CD4-positive, alpha-beta T cell (primary cell): ENCODE measurements around the gene NCKIPSD. TPM values are rescaled to one million over a fixed set of nuclear protein-coding genes. Genes with fewer than 3 reads are reported as not detected.
A peak's percentile ranks its signal among the peaks of the same experiment; 100 is the strongest.

Experiments used
- ATAC-seq: fragments of 200-7000 bp; cut with Tn5 transposase; one replicate; pipeline ENCODE4 v1.10.0; 2022; ENCODE audit warnings: mild to moderate bottlenecking; ENCODE audit not compliant: poor library complexity
- CTCF ChIA-PET: fragments of 350-600 bp; sonication (Branson Sonifier 250); formaldehyde crosslinking; loops from one replicate; lab custom pipeline; 2021; ENCODE audit warnings: antibody characterized with exemption, inconsistent platforms; lab: Charles Lee
- POLR2A ChIA-PET: fragments of 350-600 bp; sonication (Branson Sonifier 250); formaldehyde crosslinking; loops from one replicate; lab custom pipeline; 2021; ENCODE audit warnings: antibody characterized with exemption, inconsistent platforms; lab: Charles Lee
- DNase-seq, 14 experiments: peaks; one replicate each; pipeline ENCODE4 v3.0.0-alpha.2; 2013 to 2020; ENCODE audit warnings: mixed read lengths in 2 of 14
- H3K27ac ChIP-seq, 2 donors: one replicate each; pipeline versions ENCODE4 v1.5.1 to v1.7.0; 2013; ENCODE audit warnings: low read length in 2 of 2, low read depth in 1 of 2, mild to moderate bottlenecking in 1 of 2
- H3K27me3 ChIP-seq, 2 experiments: 1 replicate in 1 of 2; 2 replicates in 1 of 2; pipeline versions ENCODE4 v1.6.1 to v1.7.0; 2013; ENCODE audit warnings: low read length in 2 of 2, control low read depth in 1 of 2, mild to moderate bottlenecking in 1 of 2, moderate library complexity in 1 of 2; ENCODE audit not compliant: insufficient read depth in 2 of 2, control insufficient read depth in 1 of 2
- H3K36me3 ChIP-seq: one replicate; pipeline ENCODE4 v1.6.1; 2013; ENCODE audit warnings: low read length, control low read depth; ENCODE audit not compliant: insufficient read depth
- H3K4me1 ChIP-seq: one replicate; pipeline ENCODE4 v1.6.1; 2013; ENCODE audit warnings: low read length, control low read depth; ENCODE audit not compliant: insufficient read depth
- H3K4me3 ChIP-seq: one replicate; pipeline ENCODE4 v1.5.1; 2013; ENCODE audit warnings: mild to moderate bottlenecking, low read length, moderate library complexity
- H3K9me3 ChIP-seq, 2 experiments: 1 replicate in 1 of 2; 2 replicates in 1 of 2; pipeline versions ENCODE4 v1.6.1 to v1.7.0; 2013; ENCODE audit warnings: low read length in 2 of 2, mild to moderate bottlenecking in 2 of 2, control low read depth in 1 of 2, moderate library complexity in 1 of 2; ENCODE audit not compliant: control insufficient read depth in 1 of 2, insufficient read depth in 1 of 2
- H3K27ac Mint-ChIP-seq: one replicate; pipeline ENCODE4 v1.8.0; 2020; ENCODE audit warnings: mixed read lengths
- H3K27me3 Mint-ChIP-seq: one replicate; pipeline ENCODE4 v1.8.0; 2021; ENCODE audit warnings: mixed read lengths
- H3K36me3 Mint-ChIP-seq: one replicate; pipeline ENCODE4 v1.8.0; 2021; ENCODE audit warnings: low read depth, mixed read lengths
- H3K4me1 Mint-ChIP-seq: one replicate; pipeline ENCODE4 v1.8.0; 2021; ENCODE audit warnings: low read depth, mixed read lengths
- H3K4me3 Mint-ChIP-seq: one replicate; pipeline ENCODE4 v1.8.0; 2020; ENCODE audit warnings: mild to moderate bottlenecking, mixed read lengths
- H3K9me3 Mint-ChIP-seq: one replicate; pipeline ENCODE4 v1.8.0; 2020; ENCODE audit warnings: mixed read lengths
- CTCF ChIP-seq: fragments of 200-600 bp; IDR thresholded peaks from one replicate; pipeline ENCODE4 v1.8.0; 2022; ENCODE audit warnings: antibody characterized with exemption, mild to moderate bottlenecking
- intact Hi-C, 2 experiments: fragments of 100-400 bp; cut with DNase I in 1 of 2; cut with micrococcal nuclease in 1 of 2; formaldehyde crosslinking; loops; one replicate each; pipeline versions ENCODE4 v1.15.1 to v1.9.0; 2023 to 2025; cut with DNase I, micrococcal nuclease
- total RNA-seq, 174 experiments: library from RNA in 2 of 174; stranded (reverse) in 2 of 174; gene quantifications; one replicate each; pipeline ENCODE4 v1.2.3 and lab custom pipeline; 2021 to 2026

Gene NCKIPSD
- total RNA-seq, 2 experiments from 2014 or later, result 9.7 to 10.8 TPM

GRCh38 chr3:48682786-48683185 is 2.9 kb downstream of the NCKIPSD start:
- Histone ChIP-seq H3K9me3 (no peaks in the 10 kb centered on the region), H3K4me1 (peaks cover 40% of the 10 kb centered on the region), H3K27ac (no peak overlapping the region), H3K36me3 (peaks cover 48% of the 10 kb centered on the region), H3K4me3 (no peak overlapping the region), H3K27me3 (no peaks in the 10 kb centered on the region)
- POLR2A ChIA-PET, result no interaction called here
- Mint-ChIP-seq H3K27ac (no peak overlapping the region), H3K4me3 (peak overlapping the region; percentile 35), H3K36me3 (peaks cover 67% of the 10 kb centered on the region), H3K4me1 (peaks cover 50% of the 10 kb centered on the region), H3K27me3 (no peaks in the 10 kb centered on the region), H3K9me3 (no peaks in the 10 kb centered on the region)
- TF ChIP-seq CTCF, result no peak
- DNase-seq, result peak in 1 of 14 experiments; percentile 20
- intact Hi-C loops, result loop anchor here (10.0 kb wide), 2 partner anchors 1168 to 1822 kb away; partner anchors contain the start of genes CACNA2D2 (in 1 of the 2) and ELP6 (in 1 of the 2)
- ATAC-seq, result no peak
- CTCF ChIA-PET, result interaction anchor here (0.7 kb wide), 1 partner anchor 57 kb away, joined by 3 read pairs; no protein-coding TSS in a partner anchor

- peaks cover 47% of the 10 kb centered on the region for H3K36me3 ChIP-seq
- no peak overlapping the region for H3K27ac ChIP-seq
- CTCF ChIA-PET, result no interaction called here
- Mint-ChIP-seq H3K4me3 (no peak overlapping the region), H3K4me1 (peaks cover 50% of the 10 kb centered on the region), H3K27me3 (no peaks in the 10 kb centered on the region), H3K9me3 (no peaks in the 10 kb centered on the region), H3K36me3 (peaks cover 66% of the 10 kb centered on the region), H3K27ac (no peak overlapping the region)
- H3K9me3 ChIP-seq, result no peaks in the 10 kb centered on the region
- intact Hi-C loops, result loop anchor here (10.0 kb wide), 2 partner anchors 1167 to 1823 kb away; partner anchors contain the start of genes CACNA2D2 (in 1 of the 2) and ELP6 (in 1 of the 2)
- H3K4me1 ChIP-seq, result peaks cover 40% of the 10 kb centered on the region
- H3K4me3 ChIP-seq, result no peak overlapping the region
- POLR2A ChIA-PET, result no interaction called here
- no peak for DNase-seq
- no peak for ATAC-seq
- no peaks in the 10 kb centered on the region for H3K27me3 ChIP-seq
- no peak for TF ChIP-seq CTCF
Measured at GRCh38 chr3:48681974-48682610, 3.6 kb downstream of the NCKIPSD start.

GRCh38 chr3:48681541-48681880 is 4.2 kb downstream of the NCKIPSD start:
- ATAC-seq (no peak), DNase-seq (peak in 1 of 14 experiments; percentile 14)
- Histone ChIP-seq H3K4me3 (no peak overlapping the region), H3K4me1 (peaks cover 36% of the 10 kb centered on the region), H3K27me3 (no peaks in the 10 kb centered on the region), H3K9me3 (no peaks in the 10 kb centered on the region), H3K27ac (no peak overlapping the region), H3K36me3 (peaks cover 46% of the 10 kb centered on the region)
- CTCF ChIA-PET, result no interaction called here
- no peaks in the 10 kb centered on the region for H3K9me3 Mint-ChIP-seq
- intact Hi-C loops, result loop anchor here (10.0 kb wide), 2 partner anchors 1167 to 1823 kb away; partner anchors contain the start of genes CACNA2D2 (in 1 of the 2) and ELP6 (in 1 of the 2)
- no peak overlapping the region for H3K27ac Mint-ChIP-seq
- peaks cover 48% of the 10 kb centered on the region for H3K4me1 Mint-ChIP-seq
- peaks cover 62% of the 10 kb centered on the region for H3K36me3 Mint-ChIP-seq
- TF ChIP-seq CTCF, result no peak
- H3K4me3 Mint-ChIP-seq, result no peak overlapping the region
- POLR2A ChIA-PET, result no interaction called here
- H3K27me3 Mint-ChIP-seq, result no peaks in the 10 kb centered on the region
